BLaER1 treated with 17β-estradiol and CSF1 and Interleukin-3, amounts not matched to agents 10 nM and 100 nM (cell line): Measurements from ENCODE around the gene ARID1B.

Experiments used
- H3K27ac ChIP-seq, 11 experiments: shearing (Covaris generic); formaldehyde crosslinking; 2 replicates each; pipeline ENCODE4 v1.8.1; 2022
- H3K27me3 ChIP-seq, 11 experiments: shearing (Covaris generic); formaldehyde crosslinking; 2 replicates each; pipeline ENCODE4 v1.8.1; 2022
- H3K36me3 ChIP-seq, 11 experiments: shearing (Covaris generic); formaldehyde crosslinking; 2 replicates each; pipeline ENCODE4 v1.8.1; 2022
- H3K4me1 ChIP-seq, 10 experiments: shearing (Covaris generic); formaldehyde crosslinking; 2 replicates each; pipeline ENCODE4 v1.8.1; 2022
- H3K4me2 ChIP-seq, 11 experiments: shearing (Covaris generic); formaldehyde crosslinking; 2 replicates each; pipeline ENCODE4 v1.8.1; 2022
- H3K4me3 ChIP-seq, 10 experiments: shearing (Covaris generic); formaldehyde crosslinking; 2 replicates each; pipeline ENCODE4 v1.8.1; 2022
- H3K9ac ChIP-seq, 11 experiments: shearing (Covaris generic); formaldehyde crosslinking; 2 replicates each; pipeline ENCODE4 v1.8.1; 2022
- H3K9me3 ChIP-seq, 11 experiments: shearing (Covaris generic); formaldehyde crosslinking; replicated peaks in 1 of 11; 2 replicates each; pipeline ENCODE4 v1.8.1; 2022
- H4K20me1 ChIP-seq, 11 experiments: shearing (Covaris generic); formaldehyde crosslinking; 2 replicates each; pipeline ENCODE4 v1.8.1; 2022
- Cebpa-rat ChIP-seq, 11 experiments: shearing (Covaris generic); IDR thresholded peaks; 2 replicates each; pipeline ENCODE4 v1.8.1; 2022

The ARID1B gene

DNA sequence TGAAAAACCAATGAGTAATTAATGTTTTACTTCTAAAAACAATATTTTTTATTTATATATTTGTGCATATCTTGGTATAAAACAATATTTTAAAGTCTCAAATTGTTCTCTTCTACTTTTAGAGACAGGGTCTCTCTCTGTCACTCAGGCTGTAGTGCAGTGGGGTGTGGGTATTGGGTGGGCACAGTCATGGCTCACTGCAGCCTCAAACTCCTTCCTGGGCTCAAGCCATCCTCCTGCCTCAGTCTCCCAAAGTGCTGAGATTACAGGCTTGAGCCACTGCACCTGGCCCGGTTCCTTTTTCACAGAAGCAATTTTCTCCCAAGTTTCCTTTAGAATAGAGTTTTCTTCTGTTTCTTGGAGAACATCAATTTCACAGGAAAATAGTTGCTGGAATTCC is 443.3 kb downstream of the ARID1B start:
- peaks cover 0 to 53% (median 11%) of the 10 kb centered on the region in 11 experiments; a peak in 14 of 22 replicates for H4K20me1 ChIP-seq
- H3K9me3 ChIP-seq, result no peaks in the 10 kb centered on the region
- H3K27me3 ChIP-seq, result peaks cover 19 to 64% (median 32%) of the 10 kb centered on the region in 11 experiments
- peak overlapping the region in 1 of 11 experiments; percentile 67; a peak in 1 of 22 replicates for H3K9ac ChIP-seq
- no peaks in the 10 kb centered on the region for H3K36me3 ChIP-seq
- peaks cover 33 to 51% (median 44%) of the 10 kb centered on the region in 10 experiments for H3K4me1 ChIP-seq
- H3K27ac ChIP-seq, result no peak overlapping the region; a peak in 1 of 22 replicates
- H3K4me2 ChIP-seq, result peak overlapping the region; percentile 80 to 97 (median 94); a peak in 18 of 22 replicates
- no peak for TF ChIP-seq Cebpa-rat (IDR thresholded peaks at IDR 0.05)
- H3K4me3 ChIP-seq, result peak overlapping the region in 3 of 10 experiments; percentile 43 to 51 (median 49); a peak in 3 of 20 replicates

GRCh38 chr6:157221049-157221816 is 444.1 kb downstream of the ARID1B start:
- Histone ChIP-seq H3K9ac (peak overlapping the region; percentile 24 to 67 (median 43); a peak in 15 of 22 replicates), H3K4me1 (peaks cover 33 to 59% (median 46%) of the 10 kb centered on the region in 10 experiments), H4K20me1 (peaks cover 0 to 56% (median 11%) of the 10 kb centered on the region in 11 experiments; a peak in 14 of 22 replicates), H3K27ac (peak overlapping the region in 5 of 11 experiments; percentile 20 to 46 (median 38); a peak in 6 of 22 replicates), H3K9me3 (no peaks in the 10 kb centered on the region), H3K4me2 (peak overlapping the region; percentile 80 to 97 (median 94)), H3K27me3 (peaks cover 19 to 72% (median 32%) of the 10 kb centered on the region in 11 experiments), H3K4me3 (peak overlapping the region; percentile 43 to 56 (median 48); a peak in 19 of 20 replicates), H3K36me3 (no peaks in the 10 kb centered on the region)
- no peak for TF ChIP-seq Cebpa-rat (IDR thresholded peaks at IDR 0.05)

DNA sequence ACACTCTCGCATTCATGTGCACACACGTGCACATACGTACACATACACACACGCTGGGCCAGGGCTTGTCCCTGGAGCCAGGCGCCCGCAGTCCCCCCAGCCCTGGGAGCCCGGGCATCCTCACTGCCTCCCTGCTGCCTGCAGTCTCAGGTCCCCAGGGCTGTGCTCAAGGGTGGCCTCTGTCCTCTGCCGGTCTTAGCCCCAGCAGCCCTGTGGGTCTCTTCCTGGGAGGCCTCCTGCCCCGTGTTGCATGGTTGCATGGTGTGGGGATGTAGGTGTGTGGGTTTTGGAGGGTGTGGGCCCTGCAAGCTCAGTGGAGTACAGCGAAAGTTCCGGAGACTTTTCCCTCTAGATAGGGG is 444.6 kb downstream of the ARID1B start:
- TF ChIP-seq Cebpa-rat (IDR thresholded peaks at IDR 0.05), result no peak
- no peak overlapping the region for H3K27ac ChIP-seq
- no peak overlapping the region for H3K9ac ChIP-seq
- no peak overlapping the region for H3K4me3 ChIP-seq
- peak overlapping the region; percentile 83 to 97 (median 94); a peak in 20 of 22 replicates for H3K4me2 ChIP-seq
- no peaks in the 10 kb centered on the region for H3K36me3 ChIP-seq
- H3K27me3 ChIP-seq, result peaks cover 19 to 73% (median 32%) of the 10 kb centered on the region in 11 experiments
- H3K9me3 ChIP-seq, result no peaks in the 10 kb centered on the region
- peaks cover 0 to 56% (median 11%) of the 10 kb centered on the region in 11 experiments; a peak in 14 of 22 replicates for H4K20me1 ChIP-seq
- peaks cover 33 to 59% (median 46%) of the 10 kb centered on the region in 10 experiments for H3K4me1 ChIP-seq

GRCh38 chr6:157222201-157222981 is 445.2 kb downstream of the ARID1B start:
- H3K27me3 ChIP-seq, result peaks cover 19 to 73% (median 32%) of the 10 kb centered on the region in 11 experiments
- peaks cover 33 to 63% (median 47%) of the 10 kb centered on the region in 10 experiments for H3K4me1 ChIP-seq
- H4K20me1 ChIP-seq, result peaks cover 0 to 56% (median 11%) of the 10 kb centered on the region in 11 experiments; a peak in 14 of 22 replicates
- H3K4me3 ChIP-seq, result peak overlapping the region in 7 of 10 experiments; percentile 4 to 56 (median 41); a peak in 6 of 20 replicates
- no peaks in the 10 kb centered on the region for H3K36me3 ChIP-seq
- H3K4me2 ChIP-seq, result peak overlapping the region; percentile 84 to 97 (median 94)
- no peaks in the 10 kb centered on the region for H3K9me3 ChIP-seq
- peak overlapping the region in 4 of 11 experiments; percentile 10 to 42 (median 22); a peak in 5 of 22 replicates for H3K9ac ChIP-seq
- TF ChIP-seq Cebpa-rat (IDR thresholded peaks at IDR 0.05), result no peak
- peak overlapping the region in 3 of 11 experiments; percentile 5 to 33 (median 8); a peak in 3 of 22 replicates for H3K27ac ChIP-seq

GRCh38 chr6:157223021-157223430 is 445.8 kb downstream of the ARID1B start:
- Histone ChIP-seq H3K27me3 (peaks cover 19 to 75% (median 32%) of the 10 kb centered on the region in 11 experiments), H4K20me1 (peaks cover 0 to 60% (median 11%) of the 10 kb centered on the region in 11 experiments; a peak in 14 of 22 replicates), H3K9ac (peak overlapping the region in 5 of 11 experiments; percentile 10 to 42 (median 24); a peak in 12 of 22 replicates), H3K4me3 (peak overlapping the region; percentile 4 to 56 (median 37); a peak in 15 of 20 replicates), H3K4me2 (peak overlapping the region; percentile 84 to 97 (median 94)), H3K9me3 (no peaks in the 10 kb centered on the region), H3K36me3 (no peaks in the 10 kb centered on the region), H3K4me1 (peaks cover 33 to 69% (median 53%) of the 10 kb centered on the region in 10 experiments), H3K27ac (peak overlapping the region in 3 of 11 experiments; percentile 5 to 23 (median 8); a peak in 3 of 22 replicates)
- TF ChIP-seq Cebpa-rat (IDR thresholded peaks at IDR 0.05), result no peak

DNA sequence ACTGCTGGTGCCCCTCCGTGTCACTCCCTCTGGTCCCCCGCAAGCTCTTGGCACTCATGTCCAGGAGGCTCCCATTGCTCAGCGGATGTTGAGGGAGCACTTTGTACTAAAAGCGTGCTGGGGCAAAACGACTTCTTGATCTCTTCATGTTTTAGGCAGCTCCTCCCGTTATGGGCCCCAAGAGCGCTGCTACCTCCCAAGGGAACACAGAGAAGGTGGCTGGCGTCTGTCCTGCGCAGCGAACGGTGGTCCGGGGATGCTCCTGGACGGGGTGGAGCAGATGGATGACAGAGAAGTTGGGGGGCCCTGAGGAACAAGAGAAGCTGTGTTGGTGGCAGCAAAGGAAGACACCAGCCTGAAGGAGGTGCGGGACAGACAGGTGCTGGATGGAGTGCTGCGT is 446.3 kb downstream of the ARID1B start:
- H3K4me3 ChIP-seq, result peak overlapping the region in 9 of 10 experiments; percentile 26 to 56 (median 39); a peak in 15 of 20 replicates

GRCh38 chr6:157224178-157224950 is 447.2 kb downstream of the ARID1B start:
- no peak for TF ChIP-seq Cebpa-rat (IDR thresholded peaks at IDR 0.05)
- Histone ChIP-seq H3K9me3 (no peaks in the 10 kb centered on the region), H4K20me1 (peaks cover 0 to 51% (median 11%) of the 10 kb centered on the region in 11 experiments; a peak in 14 of 22 replicates), H3K4me1 (peaks cover 33 to 83% (median 65%) of the 10 kb centered on the region in 10 experiments), H3K36me3 (no peaks in the 10 kb centered on the region), H3K27ac (peak overlapping the region in 1 of 11 experiments; percentile 3; a peak in 2 of 22 replicates), H3K4me2 (peak overlapping the region; percentile 84 to 97 (median 94)), H3K4me3 (peak overlapping the region in 7 of 10 experiments; percentile 26 to 50 (median 36); a peak in 9 of 20 replicates), H3K9ac (peak overlapping the region in 4 of 11 experiments; percentile 10 to 42 (median 21); a peak in 3 of 22 replicates), H3K27me3 (peaks cover 20 to 87% (median 32%) of the 10 kb centered on the region in 11 experiments)

More for the DNA sequence above, 446.3 kb downstream of the ARID1B start:
- no peaks in the 10 kb centered on the region for H3K9me3 ChIP-seq
- H3K27me3 ChIP-seq, result peaks cover 20 to 80% (median 32%) of the 10 kb centered on the region in 11 experiments
- H3K4me2 ChIP-seq, result peak overlapping the region; percentile 84 to 97 (median 94)
- H3K9ac ChIP-seq, result peak overlapping the region in 6 of 11 experiments; percentile 2 to 42 (median 22); a peak in 11 of 22 replicates
- TF ChIP-seq Cebpa-rat (IDR thresholded peaks at IDR 0.05), result no peak
- peaks cover 33 to 74% (median 57%) of the 10 kb centered on the region in 10 experiments for H3K4me1 ChIP-seq
- H3K36me3 ChIP-seq, result no peaks in the 10 kb centered on the region
- peaks cover 0 to 60% (median 11%) of the 10 kb centered on the region in 11 experiments; a peak in 14 of 22 replicates for H4K20me1 ChIP-seq
- H3K27ac ChIP-seq, result peak overlapping the region in 3 of 11 experiments; percentile 5 to 23 (median 8); a peak in 2 of 22 replicates
